ENCODE measurements around the gene RAB7B.

RAB7B gene

DNA sequence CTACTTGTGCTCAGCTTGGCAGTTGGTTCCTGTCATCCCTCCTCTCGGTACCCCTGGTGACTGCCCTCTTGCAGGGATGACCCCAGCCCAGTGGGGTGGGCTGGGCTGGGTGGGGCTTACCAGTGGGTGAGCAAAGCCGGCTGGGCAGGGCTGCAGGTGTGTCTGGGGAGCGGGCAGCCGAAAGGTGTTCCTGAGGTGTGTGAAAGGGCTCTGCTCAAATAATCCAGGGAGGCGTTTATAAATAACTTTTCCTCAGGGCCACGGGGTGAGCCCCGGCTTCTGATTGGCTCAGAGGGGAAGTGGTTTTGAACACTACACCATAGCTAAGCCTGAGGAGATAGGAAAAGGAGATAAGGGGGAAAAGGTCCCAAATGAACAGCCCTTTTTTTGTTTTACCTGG, 60.0 kb downstream of the RAB7B start, which contains the start of gene SLC26A9:
TSS of gene SLC26A9 (minus strand) at position 212 of the 400 bp plus-strand sequence. CDS start 7,636 bp downstream, outside the sequence.
- no peak for DNase-seq

DNA sequence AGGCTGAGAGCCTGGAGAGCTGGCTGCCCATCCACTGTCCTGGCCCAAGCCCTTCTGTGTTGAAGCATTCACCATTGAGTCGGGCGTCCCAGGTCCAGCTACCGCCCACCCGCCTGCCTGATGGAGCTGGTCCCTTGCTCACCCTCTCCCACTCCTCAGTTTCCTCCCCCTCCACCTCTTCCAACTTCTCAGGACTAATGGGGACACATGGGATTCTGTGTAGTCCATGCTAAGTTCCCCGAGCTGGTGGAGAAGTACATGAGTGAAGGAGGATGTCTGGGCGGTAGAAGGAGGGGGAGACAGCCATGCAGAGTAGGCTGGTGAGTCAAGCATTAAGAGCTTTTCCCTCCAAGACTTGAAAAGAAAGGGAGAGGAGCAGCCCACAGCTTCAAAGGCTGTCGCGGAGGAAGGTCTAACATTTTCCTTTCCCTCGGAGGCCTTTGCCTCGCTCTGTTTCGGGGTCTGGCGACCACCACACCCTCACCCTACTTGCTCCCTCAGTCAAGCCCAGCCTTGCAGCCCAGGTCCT, 60.5 kb downstream of the RAB7B start:
- no peak for DNase-seq

DNA sequence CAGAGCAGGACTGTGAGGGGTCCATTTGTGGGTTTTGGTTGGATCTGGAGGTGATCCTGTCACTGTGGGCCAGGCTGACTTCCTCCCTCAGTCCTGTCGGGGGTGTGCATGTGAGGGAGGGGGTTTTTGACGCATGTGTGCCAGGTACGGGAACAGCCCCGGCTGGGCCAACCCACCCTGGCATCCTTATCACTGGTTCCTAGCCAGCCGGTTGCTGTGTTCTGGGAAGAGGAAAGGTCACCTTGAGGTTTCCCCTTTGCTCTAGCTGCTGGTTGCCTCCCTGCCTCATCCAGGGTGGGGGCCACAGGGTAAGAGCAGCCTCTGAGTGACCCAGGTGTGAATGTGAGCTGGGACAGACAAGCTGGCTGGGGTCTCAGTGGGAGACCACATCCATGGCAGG, 62.5 kb downstream of the RAB7B start:
- no peak for DNase-seq

DNA sequence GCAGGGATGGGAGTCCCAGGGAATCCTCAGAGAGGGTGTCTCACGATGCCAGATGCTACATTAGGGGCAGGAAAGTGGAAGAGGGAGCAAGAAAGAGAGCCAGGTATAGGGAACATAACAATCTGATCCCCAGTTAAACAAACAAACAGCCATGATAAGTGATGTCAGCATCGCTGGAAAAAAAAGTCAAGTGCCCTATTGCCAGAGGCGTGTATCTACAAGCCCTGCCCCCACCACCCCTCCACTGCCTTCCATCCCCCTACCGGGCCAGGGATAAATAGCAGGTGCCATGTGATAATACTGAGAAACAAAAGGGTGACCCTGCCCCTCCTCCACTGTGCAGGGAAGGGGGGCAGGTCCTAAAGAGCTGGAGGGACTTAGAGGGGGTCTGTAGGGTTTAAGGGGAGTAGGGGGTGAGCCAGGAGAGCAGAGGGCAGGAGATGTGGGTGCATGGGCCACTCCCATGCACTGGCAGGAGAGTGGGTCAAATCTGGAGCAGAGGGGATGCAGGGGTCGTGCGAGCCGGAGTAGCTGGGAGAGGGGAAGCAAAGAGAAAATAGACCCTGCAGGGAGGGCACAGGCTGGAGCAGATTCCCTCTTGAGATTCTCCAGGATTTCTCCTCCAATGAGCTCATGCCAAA, 63.4 kb downstream of the RAB7B start:
- DNase-seq, result no peak

DNA sequence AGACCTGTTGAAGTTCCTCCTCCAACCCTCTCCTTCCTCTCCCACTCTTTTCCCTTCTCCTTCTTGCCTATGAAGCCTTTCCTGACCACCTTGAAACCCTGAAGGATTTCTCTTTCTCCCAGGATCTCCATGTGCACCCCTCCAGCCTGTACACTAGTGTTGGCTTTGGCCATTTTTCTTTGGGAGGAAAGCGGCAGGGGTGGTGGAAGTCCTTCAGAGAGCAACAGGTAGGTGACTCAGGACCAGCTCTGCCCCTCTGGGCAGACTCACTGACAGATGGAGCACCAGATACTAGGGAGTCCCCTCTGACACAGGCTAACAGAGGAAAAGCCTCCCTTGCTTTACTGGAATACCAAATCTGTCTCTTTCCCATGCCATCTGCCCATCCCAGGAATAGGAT, 64.5 kb downstream of the RAB7B start:
- no peak for DNase-seq

DNA sequence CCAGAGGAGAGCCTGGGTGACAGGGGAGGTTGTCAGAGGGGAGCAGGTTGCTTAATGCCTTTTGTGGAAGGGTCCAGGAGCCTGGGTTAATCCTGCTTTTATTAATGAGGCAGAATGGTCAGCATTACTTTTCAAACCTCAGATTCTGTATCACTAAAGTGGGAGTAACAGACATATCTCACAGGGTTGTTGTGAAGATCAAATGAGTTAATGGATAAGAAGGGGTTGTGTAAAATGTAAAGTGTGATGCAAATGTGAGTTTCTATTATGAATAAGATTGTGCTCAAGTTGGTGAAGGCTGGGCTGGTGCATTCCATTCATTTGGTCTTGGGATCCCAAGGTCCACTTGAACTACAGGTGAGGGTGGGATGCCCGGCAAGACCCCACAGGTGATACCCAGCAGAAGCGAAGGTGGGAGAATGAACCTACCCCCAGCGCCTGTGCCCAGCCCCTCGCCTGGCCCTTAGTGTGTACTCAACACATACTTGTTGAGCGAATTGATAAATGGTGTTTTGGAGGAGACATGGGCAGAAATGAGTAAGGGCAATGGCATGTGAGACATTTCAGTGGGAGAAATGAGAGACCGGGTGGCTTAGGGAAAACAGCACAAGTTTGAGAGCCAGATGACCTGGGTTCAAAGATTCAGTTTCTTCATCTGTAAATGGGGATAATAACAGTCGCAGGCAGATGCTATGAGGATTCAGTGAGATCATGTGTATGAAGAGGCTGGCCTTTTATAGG, 66.2 kb downstream of the RAB7B start:
- DNase-seq, result no peak

DNA sequence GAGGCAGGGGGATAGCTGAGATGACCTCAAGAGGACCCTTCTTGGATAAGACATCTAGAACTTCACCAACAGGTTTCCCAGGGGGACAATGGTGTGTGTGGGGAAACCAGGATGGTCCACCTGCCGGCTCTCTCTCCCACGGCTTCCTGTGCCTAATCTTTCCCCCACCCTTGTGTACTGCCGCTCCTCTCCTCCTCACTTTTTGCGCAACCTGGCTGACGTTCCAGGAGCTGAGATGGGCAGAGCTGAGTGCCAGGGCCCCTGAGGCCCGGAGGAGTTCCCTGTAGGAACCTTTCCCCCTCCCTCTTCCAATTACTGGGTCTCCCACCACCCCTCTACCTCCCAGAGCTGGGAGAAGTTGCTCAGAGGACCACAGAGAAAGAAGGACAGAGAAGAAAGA, 66.9 kb downstream of the RAB7B start:
- DNase-seq, result no peak

DNA sequence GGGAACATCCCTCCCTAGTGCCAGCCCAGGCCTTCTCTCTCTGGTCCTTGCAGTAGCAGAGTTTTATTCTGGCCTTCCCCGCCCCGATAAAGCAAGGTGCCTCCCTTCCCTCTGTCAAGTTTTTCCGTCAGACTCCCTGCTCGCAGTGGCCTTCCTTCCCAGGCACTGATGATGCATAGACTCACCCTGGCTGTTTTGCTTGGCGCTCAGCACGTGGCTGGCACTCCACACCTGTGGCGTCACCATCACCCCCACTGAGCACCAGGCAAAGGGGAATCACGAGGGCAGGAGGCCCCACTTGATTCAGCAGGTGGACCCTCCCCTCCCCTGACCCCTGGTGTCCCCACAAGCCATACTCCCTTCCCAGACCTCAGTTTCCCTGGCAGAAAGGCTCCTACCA, 67.3 kb downstream of the RAB7B start:
- DNase-seq, result no peak

DNA sequence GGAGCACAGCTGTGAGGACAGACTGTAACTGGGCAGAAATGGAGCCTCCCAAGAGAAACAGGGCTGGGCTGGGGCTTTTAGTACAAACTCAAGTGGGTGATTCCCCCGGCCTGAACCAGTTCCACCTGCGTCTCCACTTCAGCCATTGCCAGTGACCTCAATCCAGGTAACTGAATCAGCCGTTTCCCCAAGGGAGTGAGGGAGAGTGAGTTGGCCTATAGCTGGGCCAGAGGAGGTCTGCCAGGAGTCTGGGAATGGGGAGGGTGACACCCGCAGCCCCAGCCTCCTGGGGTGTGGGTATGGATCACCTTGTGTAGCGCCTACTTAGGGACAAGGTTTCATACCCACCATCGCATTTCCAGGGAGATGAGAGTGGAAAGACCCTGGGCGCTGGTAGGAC, 68.4 kb downstream of the RAB7B start:
- no peak for DNase-seq

DNA sequence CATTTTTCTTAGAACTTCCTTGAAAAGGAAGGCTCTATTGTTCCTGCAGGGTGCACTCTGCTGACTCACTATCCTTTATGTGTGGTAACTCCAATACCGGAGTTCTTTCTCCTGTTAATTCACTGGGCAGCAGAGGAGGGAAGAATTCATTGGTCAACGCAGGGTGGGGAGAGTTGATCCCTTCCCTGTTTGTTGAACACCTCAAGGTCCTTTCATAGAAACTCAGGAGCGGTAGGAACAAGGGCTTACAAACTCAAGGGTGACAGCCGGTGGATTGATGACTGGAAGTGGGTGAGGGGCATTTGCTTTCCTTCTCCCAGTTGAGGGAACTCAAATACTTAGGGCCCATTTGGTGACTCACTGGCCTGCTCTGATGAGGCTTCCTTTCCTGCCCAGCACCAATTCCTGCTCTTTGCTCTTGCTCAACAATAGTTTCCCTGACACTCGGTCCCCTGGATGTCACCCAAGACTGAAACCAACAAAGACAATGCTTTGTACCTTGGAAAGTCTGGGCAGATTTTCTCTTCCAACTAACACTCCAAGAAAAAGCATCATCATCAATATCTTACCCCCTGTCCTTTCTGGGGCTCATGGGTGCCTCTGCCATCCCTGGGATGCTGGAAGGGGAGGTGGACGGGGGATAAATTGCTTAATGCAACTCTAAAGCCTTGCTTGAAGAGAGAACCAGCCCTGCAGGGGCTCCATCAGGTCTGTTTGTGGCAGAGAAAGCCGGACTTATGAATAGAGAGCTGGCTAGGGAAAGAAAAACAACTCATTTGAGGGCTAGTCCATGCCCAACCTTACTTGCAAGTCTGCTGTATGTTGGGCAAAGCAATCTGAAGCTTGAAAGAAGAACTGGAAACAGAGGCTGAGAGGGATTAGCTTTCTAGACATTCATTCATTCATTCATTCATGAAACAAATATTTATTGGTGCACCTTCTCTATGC, 69.2 kb downstream of the RAB7B start:
- DNase-seq, result no peak

DNA sequence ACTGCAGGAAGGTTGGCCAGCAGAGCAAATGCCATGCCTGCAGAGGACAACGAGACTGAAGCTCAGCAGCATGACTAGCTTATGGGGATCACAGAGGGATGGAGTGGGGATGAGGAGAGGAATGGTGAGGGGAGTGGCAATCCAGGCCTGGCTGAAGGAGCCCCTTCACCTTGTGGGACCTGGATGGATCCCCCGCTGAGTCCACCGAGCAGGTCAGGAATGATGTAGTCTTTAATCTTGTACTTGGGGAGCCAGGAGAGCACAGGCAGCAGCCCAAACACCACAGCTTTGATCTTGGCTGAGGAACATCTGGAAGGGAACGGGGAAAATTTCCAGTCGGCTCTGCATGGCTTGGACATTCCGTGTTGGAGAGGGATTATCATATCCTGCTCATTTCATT, 70.4 kb downstream of the RAB7B start:
- no peak for DNase-seq

DNA sequence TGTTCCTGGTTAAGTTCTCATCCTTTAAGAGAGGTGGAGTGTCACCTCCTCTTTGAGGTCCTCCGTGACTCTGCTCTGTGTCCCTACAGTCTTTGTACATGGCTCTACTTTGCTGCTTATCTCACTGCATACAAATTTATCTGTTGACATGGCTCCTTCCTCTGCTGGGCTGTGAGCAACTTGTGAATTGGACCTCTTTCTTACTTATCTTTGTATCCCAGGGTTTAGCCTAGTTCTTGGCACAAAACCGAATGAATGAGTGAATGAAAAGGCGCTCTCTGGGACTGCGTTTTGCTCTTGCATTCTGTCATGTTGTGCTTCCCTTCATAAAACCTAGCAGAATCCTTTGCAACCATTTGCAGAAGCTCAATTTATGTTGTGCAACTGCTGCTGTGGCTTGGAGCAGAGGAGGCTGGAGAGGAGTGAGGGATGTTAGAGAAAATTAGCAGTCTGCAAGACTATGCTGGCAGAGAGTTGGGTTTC, 72.4 kb downstream of the RAB7B start:
- DNase-seq, result no peak

DNA sequence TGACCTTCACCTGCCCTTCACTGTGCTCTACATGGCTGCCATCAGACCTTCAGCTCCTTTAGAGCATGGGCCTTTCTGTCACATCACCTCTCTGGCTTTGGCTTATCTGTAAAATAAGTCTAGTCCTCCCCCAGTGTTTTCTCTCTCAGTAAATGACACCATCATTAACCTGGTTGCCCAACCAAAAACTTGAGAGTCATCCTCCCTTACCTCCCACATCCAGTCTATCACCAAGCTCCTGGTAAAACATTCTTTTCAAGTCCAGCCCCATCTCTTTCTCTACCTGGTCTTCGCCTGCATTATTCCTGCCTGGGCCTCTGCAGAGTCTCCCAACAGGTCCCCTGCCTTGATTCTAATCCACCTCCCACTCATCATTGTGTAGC, 73.0 kb downstream of the RAB7B start:
- no peak for DNase-seq

DNA sequence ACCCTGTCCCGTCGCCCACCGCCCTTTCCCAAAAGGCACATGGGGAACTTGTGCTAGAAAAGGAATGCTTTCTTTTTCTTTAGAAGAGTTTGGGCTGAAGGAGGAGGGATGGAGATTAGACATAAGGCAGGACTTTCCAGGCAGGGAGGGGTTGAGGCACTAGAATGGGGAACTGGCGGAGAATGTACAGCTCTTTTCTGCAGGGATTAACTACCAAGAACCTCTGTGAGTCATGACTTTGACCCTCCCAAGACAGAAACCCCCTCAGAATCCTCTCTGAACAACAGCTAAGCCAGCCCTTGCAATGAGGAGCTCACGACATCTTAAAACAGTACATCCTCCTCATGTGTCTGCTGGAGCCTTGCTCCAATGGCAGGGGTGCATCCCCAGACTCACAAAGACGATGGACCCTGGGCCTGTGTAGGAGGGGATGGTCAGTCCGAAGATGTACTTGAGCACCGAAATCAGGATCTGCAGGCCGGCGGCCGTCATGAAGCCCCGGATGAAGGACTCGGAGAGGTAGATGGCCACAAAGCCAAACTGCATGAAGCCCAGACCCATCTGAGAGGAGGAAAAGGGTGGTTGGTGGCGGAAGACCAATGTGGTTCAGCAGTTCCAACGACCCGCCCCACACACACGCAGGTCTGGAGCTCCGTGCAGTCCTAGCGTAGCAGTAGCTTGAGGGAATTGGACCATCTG, 73.5 kb downstream of the RAB7B start:
- no peak for DNase-seq

DNA sequence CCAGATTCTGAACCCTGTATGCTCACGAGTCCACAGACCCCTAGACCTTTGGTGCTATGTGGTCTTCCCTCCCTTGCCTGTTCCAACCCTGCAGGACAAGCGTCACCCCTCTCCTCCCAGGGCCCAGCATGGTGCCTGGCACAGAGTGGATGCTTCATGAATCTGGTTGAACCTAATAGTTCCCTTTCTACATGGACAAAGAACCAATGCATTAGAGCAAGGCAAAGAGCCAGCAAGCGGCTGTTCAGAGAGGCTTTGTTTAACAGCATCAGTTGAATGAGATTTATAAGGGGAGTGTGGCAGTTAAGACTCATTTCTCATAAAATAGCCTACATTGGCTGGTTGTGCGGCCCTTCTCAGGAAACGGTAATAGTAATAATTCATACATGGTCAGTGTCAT, 74.9 kb downstream of the RAB7B start:
- DNase-seq, result no peak

DNA sequence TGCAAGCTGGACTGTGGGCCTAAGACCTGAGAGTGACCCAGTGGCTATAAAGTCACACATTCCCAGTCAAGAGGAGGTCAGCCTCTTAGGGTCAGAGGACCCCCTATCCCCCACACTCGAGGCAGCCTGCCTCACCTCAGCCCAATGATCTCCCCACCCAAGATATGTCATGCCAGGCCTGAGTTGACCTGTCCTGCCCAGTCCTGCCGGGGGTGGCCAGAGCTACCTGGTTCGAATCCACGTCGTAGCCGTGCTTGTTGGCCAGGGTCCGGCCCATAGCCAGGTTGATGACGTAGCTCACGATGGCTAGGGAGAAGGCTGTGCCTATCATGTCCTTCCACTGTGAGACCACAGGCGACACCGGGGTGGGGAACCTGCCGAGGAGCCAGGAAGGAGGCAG, 75.5 kb downstream of the RAB7B start:
- no peak for DNase-seq

DNA sequence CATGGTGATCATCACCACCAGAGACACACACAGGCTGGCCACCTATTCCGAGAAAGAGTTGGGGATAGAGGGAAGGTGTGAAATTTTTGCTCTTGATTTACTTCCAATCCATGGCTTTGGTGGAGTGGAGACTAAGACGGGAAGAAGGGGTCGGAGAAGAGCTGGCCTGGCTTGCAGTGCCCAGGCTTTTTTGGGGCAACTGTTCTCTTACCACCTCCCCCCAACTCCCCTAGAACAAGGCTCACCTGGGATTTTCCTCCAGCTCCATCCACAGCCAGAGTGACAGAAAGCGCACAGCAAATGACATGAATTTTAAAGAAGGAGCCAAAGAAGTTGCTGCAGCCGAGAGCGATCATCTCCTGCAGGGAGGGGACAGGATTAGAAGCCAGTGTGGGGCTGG, 75.9 kb downstream of the RAB7B start:
- DNase-seq, result no peak
